RCC 7860 (cell line): Measurements from ENCODE around the gene LYPD3.
"Not testable (repeated sequence)": the region's sequence is repeated elsewhere in the genome, so short reads cannot be mapped to it uniquely, and the experiment has no call there.

Experiments
- DNase-seq: peaks from one replicate; pipeline ENCODE4 v3.0.0-alpha.2; 2015; ENCODE audit warnings: low spot score
- FAIRE-seq: peaks from 2 replicates; lab custom pipeline; 2012; peaks lifted over from hg19 to GRCh38; lab: Jason Lieb, UNC

LYPD3 gene

GRCh38 chr19:43437284-43437683, 28.1 kb downstream of the LYPD3 start:
- FAIRE-seq, DNase-seq: not testable (repeated sequence)

DNA sequence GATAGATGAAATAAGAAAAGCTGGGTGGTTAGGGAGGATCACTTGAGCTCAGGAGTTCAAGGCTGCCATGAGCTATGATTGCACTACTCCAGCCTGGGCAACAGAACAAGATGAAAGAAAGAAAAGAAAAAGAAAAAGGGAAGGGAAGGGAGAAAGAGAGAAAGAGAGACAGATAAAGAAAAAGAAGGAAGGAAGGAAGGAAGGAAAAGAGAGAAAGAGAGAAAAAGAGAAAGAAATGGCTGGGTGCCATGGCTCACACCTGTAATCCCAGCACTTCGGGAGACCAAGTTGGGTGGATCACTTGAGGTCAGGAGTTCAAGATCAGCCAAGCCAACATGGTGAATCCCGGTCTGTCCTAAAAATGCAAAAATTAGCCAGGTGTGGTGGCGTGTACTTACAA, 29.6 kb downstream of the LYPD3 start:
- DNase-seq: no peak
- FAIRE-seq: no peak

- FAIRE-seq: no peak
- DNase-seq: no peak
These were observed 31.7 kb downstream of the LYPD3 start for GRCh38 chr19:43433689-43434088.

DNA sequence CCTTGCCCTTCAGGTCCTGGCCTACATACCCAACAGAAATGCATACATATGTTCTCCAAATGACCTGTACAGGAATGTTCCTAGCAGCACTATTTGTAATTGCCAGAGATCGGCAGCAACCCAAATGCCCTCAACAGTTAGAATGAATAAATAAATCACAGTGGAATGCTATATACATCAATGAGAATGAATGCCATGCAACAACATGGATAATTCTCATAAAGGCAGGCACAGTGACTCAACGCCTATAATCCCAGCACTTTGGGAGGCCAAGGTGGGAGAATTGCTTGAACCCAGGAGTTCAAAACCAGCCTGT, 32.1 kb downstream of the LYPD3 start:
- DNase-seq: no peak
- FAIRE-seq: no peak

DNA sequence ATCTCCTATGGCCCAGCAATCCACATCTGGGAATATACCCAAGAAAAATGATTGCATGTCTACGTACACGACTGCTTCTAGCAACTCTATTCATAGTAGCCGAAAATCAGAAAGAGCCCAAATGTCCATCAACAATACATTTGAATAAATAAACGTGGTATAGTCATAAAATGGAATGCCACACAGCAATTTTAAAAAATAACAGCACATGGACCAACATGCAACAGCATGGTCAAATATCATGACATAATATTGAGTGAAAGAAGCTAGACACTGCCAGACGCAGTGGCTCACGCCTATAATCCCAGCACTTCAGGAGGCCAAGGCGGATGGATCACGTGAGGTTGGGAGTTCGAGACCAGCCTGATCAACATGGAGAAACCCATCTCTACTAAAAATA, 34.4 kb downstream of the LYPD3 start:
- no peak for FAIRE-seq

DNA sequence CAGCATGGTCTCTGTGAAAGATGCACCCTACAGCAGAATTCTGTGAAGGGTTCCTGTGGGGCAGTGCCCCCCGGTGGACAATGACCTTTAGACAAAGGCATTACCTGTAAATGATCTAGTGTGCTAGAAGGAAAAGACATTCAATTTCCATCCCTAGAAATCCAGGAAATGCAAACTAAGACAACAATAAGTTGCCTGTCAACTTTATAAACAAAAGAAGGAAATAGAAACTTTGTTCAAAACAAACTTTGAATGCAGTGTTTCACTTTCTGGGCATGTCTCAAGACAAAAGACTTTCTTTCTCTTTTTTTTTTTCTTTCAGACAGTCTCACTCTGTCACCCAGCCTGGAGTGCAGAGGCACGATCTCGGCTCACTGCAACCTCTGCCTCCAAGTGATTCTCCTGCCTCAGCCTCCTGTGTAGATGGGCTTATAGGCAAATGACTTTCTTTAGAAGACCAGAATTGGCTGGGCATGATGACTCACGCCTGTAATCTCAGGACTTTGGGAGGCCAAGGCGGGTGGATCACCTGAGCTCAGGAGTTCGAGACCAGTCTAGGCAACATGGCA, 35.2 kb downstream of the LYPD3 start:
- FAIRE-seq: no peak
- DNase-seq: no peak

More for the DNA sequence above, 34.4 kb downstream of the LYPD3 start:
- DNase-seq: no peak

DNA sequence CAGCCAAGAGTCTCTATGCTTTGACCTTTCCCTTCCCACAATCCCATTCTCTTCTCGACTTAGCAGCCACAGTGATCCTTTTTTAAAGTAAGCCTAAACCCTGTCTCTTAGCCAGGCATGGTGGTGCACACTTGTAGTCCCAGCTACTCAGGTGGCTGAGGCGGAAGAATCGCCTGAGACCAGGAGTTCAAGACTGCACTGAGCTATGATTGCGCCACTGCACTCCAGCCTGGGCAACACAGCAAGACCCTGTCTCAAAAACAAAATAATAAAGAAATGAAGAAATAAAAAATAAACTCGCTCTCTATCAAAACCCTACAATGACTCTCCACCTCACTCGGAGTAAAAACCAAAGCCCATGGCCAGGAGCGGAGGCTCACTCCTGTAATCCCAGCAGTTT, 36.0 kb downstream of the LYPD3 start:
- no peak for DNase-seq
- no peak for FAIRE-seq

GRCh38 chr19:43425567-43426392, 39.6 kb downstream of the LYPD3 start:
- no peak for DNase-seq
- no peak for FAIRE-seq

GRCh38 chr19:43423779-43424178, 41.6 kb downstream of the LYPD3 start:
- FAIRE-seq (no peak), DNase-seq (no peak)

- no peak for FAIRE-seq
- DNase-seq: no peak
These were observed 42.7 kb downstream of the LYPD3 start for GRCh38 chr19:43422689-43423066.

DNA sequence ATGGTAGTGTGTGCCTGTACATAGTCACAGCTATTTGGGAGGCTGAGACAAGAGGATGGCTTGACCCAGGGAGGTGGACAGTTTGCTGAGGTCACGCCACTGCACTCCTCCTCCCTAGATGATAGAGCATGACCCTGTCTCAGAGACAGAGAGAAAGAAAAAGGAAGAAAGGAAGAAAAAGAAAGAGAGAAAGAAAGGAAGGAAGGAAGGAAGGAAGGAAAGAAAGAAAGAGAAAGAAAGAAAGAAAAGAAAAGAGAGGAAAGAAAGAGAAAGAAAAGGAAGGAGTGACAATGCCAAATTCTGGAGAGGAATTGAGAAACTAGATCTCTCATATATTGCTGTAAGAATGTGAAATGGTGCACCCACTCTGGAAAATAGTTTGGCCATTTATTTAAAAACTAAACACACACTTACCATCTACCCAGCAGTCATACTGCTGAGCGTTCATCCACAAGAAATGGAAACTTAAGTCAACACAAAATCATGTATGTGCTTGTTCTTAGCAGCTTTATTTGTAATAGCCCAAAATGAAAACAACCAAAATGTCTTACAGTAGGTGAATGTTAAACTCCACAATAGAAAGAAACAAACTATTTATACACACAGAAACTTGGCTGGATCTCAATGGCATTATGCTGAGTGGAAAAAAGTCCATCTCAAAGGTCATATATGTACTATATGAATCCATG, 43.3 kb downstream of the LYPD3 start:
- no peak for DNase-seq
- no peak for FAIRE-seq

DNA sequence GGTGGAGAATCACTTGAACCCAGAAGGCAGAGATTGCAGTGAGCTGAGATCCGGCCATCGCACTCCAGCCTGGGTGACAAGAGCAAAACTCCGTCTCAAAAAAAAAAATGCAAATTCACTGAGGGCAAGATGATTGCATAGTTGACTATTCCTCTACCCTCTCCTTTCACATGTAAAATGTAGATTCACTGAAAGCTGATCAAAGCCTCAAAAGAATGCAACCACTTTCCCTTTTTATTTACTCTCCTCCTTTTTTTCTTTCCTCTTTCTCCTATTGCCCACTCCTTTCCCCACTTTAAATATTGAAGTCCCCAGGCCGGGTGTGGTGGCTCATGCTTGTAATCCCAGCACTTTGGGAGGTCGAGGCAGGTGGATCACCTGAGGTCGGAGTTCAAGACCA, 44.5 kb downstream of the LYPD3 start:
- DNase-seq: no peak
- no peak for FAIRE-seq

DNA sequence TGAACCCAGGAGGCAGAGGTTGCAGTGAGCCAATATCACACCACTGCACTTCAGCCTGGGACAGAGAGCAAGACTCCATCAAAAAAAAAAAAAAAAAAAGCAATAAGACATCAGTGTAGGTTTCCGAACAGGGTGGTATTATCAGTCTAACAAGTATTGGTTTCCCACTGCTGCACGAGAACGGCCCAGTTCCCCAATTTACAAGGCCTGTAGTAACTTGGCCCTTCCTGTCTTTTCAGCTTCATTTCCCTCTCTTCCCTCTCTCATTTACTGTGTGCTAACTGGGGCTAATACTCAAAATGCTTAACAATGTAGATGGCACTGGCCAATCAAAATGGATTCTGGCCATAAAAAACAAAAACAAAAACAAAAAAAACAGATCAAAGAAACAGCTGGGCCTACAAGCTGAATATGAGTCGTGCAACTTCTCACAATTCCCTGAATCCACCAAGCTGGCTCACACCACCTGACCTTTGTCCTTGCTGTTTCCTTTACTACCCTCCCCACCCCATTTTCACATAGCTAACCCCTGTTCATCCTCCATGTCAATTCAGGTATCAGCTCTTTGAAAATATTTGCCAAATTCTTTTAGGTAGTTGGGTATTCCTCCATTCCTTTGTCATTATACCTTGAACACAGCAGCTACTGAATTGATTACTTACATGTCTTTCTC, 48.3 kb downstream of the LYPD3 start:
- FAIRE-seq (no peak), DNase-seq (no peak)

DNA sequence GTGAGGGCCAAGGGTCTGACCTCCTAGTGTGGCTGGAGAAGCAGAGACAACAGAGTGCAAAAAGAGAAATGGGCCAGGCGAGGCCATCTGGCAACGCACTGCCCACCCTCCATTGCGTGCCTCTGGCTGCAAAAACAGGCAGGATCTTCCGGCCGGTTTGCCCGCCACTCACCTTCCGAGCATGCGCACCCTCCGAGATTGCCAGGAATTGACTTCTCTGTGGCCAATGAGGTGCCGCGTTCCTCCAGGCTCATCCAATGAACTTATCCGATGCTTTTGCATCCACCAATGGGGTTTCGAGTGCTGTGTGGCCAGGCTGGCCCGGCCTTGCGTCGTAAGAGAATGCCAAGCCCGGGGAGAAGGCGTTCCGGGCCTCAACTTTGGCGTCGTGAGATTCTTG, 50.9 kb downstream of the LYPD3 start, which contains the start of gene TEX101:
Gene TEX101 (plus strand): TSS at position 337 of the 400 bp plus-strand sequence. CDS start 1,030 bp downstream, outside the sequence.
- FAIRE-seq (no peak), DNase-seq (no peak)

DNA sequence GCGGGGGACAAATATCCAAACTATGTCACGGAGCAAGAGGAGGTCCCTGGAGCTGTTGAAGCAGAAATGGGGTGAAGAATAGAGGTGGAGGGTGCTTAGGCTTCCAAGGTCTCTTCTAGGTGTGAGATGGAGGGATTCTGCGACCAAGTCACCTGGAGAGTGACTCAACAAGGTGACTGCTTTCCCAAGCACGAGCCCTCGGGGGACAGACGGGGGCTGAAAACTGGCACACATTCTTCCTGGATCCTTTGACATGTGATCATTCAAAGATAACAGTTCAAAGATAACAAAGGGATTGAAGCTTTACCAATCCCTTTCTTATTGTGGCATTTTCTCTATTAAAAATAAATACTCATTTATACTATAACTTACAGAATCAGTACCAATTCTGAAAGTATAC, 53.0 kb downstream of the LYPD3 start:
- no peak for DNase-seq

More for the DNA sequence above, 53.0 kb downstream of the LYPD3 start:
- FAIRE-seq: no peak
